HG02642 (cell line): ENCODE results near the gene AP4S1.
"Not testable (repeated sequence)": the region's sequence is repeated elsewhere in the genome, so short reads cannot be mapped to it uniquely, and the experiment has no call there.

ENCODE experiments used
- ATAC-seq: cut with Tn5 transposase; IDR thresholded peaks from one replicate; pipeline ENCODE4 v1.9.1; 2021; ENCODE audit warnings: mild to moderate bottlenecking; ENCODE audit not compliant: unreplicated experiment, poor library complexity

The AP4S1 gene

DNA sequence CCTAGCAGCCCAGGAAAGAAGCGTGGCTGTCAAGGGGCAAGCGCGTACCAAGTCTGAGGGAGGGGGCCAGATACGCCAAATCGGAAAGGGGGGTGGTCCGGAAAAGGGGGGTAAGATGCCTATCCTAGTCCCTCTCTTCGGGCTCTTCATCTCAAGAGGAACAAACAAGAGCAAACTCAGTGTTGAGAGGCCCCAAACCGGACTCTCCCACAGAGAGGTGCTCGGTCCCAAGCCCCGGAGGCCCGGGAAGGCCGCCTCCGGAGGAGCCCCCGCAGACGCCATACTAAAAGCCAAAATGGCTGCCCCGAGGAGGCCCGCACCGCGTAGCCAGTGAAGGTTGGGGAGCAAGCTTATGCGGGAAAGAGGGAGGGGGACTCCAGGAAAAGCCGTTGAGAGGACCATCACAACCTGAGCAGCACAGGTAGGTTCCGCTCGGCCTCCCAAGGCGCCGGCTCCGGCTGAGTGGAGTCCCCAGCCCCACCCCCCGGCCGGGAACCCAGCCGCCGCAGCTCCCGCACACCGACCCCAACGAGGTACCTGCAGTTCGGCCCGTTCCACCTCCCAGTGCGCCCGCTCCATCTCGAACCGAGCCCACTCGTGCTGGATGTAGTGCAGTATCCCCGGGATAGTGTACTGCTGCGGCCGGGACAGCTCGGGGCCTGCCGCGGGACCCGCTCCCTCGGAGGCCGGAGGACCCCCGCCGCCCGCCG is at the start of gene AP4S1:
Gene AP4S1, plus strand, starts transcription at position 283 of the 710 bp plus-strand sequence. CDS start 40,548 bp downstream, outside the sequence.
- peak; percentile 20 for ATAC-seq

- no peak for ATAC-seq
Observed at GRCh38 chr14:30977752-30978151, 47.7 kb upstream of the AP4S1 start.

GRCh38 chr14:30980106-30980704 is 45.2 kb upstream of the AP4S1 start:
- not testable (repeated sequence) for ATAC-seq

- no peak for ATAC-seq
Observed at GRCh38 chr14:30980980-30981379, 44.5 kb upstream of the AP4S1 start.

DNA sequence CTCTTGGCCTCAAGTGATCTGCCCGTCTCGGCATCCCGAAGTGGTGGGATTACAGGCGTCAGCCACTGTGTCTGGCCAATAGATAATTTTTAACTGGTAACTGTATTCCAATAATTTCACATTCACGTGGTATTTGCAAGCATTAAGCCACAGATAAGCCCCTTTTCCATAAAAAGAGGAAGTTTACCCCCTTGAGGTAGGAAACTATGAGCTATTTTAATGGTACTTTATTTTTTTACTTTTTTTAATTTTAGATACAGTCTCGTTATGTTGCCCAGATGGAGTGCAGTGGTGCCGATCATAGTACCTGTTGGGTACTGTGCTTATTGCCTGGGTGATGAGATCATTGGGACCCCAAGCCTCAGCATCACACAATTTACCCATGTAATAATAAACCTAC is 42.9 kb upstream of the AP4S1 start:
- ATAC-seq: no peak

- no peak for ATAC-seq
Observed at GRCh38 chr14:30983858-30984257, 41.6 kb upstream of the AP4S1 start.

DNA sequence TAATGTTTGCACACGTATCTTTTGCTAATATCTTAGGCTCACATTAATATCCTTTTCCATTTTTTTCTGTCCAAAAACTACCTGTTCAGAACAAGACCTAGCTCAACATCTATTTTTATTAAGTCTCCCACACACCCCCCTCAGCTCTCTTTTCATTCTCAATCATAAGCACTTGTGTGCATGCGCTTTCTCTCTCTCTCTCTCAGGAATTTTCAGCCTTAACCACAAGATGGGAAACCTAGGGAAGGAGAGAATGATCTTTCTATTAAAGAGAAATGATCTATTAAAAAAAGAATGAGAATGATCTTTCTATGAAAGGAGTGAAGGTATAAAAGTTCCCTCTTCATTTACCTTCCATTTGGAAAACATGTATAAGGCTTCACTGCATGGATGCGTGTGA is 39.7 kb upstream of the AP4S1 start:
- ATAC-seq: no peak

DNA sequence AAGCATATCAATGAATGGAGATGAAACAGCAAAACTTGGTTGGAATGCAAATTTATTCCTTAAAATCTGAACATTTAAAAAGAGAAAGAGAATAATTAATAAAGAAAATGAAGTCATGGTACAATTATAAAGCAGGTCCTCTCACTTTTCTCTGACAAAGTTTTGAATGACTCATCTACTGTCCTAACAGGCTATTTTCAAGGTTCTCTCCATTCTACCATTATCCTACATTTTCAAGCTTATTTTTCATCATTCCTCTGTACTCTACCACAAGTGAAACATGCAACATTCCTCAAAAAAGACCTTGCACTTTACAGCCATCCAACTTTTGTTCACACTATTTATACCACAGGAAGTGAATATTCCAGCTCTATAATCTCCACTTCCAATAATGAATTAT is 36.9 kb upstream of the AP4S1 start:
- no peak for ATAC-seq

GRCh38 chr14:30990770-30991169 is 34.7 kb upstream of the AP4S1 start:
- no peak for ATAC-seq

- ATAC-seq: no peak
Observed at GRCh38 chr14:30991408-30991807, 34.0 kb upstream of the AP4S1 start.

- no peak for ATAC-seq
Observed at GRCh38 chr14:30993071-30993470, 32.4 kb upstream of the AP4S1 start.

- ATAC-seq: peak; percentile 68
Observed at GRCh38 chr14:30994681-30995620, 30.5 kb upstream of the AP4S1 start.

- ATAC-seq: no peak
Observed at GRCh38 chr14:30995689-30996088, 29.8 kb upstream of the AP4S1 start.

DNA sequence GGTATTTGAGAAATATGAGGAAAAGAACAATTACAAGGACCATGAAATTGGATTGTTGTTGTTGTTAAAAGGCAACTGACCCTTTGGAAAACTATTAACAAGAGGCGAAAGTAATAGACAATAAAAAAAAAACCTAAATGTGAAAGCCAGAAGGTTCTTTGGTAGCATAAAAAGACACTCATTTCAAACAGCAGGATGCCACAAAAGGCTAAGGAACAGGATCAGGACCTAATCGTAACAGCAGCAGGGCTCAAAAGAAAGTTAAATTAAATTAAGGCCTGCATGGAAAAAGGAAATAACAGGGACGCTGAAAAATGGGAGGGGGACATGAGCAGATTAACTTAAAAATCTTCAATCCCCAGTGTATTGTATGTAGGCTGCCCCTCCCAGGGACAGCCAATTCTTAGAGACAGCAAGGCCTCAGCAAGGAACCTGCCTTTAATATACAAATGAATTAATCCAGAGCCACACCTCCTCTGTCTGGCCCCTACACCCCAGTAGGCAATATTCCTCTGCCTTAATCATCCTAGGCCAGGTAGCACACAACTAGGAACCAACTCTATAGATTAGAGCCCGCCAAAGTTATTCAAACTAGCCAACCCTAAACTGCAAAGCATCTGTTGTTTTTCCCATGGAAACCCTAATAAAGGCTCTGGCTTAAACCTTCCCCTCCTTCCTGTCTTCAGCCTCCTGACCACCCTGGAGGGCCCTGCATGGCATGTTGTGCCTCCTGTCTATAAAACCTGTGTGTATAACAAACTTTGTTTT is 28.4 kb upstream of the AP4S1 start:
- ATAC-seq: no peak

DNA sequence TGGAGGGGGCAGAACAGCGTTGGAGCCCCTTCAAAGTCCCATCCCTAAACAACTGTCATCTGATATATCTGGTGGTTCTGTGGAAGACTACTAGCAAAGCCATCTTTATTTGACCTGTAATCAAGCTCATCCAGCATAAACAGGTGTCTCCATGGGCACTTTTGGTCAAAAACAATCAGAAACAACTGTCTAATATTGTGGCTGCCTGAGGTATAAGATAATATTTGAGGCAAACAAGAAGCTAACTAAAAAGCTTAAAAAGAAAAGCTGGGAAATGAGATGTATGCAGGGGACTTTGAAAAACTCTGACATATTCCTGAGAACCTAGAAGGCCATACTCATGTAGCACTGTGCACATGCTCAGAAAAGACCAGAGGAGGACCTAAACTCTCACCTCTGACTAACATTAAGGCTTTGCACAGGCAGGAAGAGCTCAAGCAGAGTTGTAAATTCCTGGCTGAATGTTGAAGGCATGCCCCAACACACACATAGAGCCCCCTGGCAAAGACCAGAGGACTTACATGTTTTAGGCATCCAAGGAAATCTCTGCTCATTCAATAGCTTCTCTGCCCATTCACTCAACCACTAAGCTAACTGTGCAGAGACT is 27.2 kb upstream of the AP4S1 start:
- no peak for ATAC-seq

DNA sequence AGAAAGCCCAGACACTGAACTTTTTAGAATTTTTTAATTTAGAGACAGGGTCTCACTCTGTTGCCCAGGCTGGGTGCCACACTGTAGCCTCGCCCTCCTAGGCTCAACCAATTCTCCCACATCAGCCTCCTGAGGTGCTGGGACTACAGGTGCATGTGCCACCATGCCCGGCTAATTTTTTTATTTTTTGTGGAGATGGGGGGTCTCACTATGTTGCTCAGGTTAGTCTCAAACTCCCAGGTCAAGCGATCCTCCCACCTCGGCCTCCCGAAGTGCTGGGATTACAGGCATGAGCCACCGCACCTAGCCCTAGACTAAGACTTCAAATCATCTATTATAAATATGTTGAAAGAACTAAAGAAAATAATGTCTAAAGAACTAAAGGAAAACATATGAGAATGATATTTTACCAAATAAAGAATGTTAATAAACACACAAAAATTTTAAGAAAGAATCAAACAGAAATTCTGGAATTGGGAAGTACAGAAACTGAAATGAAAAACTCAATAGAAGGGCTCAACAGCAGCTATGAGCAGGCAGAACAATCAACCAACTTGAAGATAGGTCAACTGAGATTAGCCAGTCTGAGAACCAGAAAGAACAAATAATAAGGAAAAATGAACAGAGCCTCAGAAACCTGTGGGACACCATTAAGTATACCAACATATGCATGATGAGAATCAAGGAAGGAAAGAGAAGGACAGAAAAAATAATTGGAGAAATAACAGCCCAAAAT is 26.2 kb upstream of the AP4S1 start:
- no peak for ATAC-seq

GRCh38 chr14:31000629-31001338 is 24.7 kb upstream of the AP4S1 start:
- ATAC-seq: no peak

GRCh38 chr14:31001339-31001658 is 24.1 kb upstream of the AP4S1 start:
- ATAC-seq: no peak

GRCh38 chr14:31003284-31003683 is 22.2 kb upstream of the AP4S1 start:
- ATAC-seq: no peak
